Measurements from ENCODE around the gene YJU2. TPM values are rescaled to one million over a fixed set of nuclear protein-coding genes. Genes with fewer than 3 reads are reported as not detected.

YJU2 gene
- total RNA-seq, 1 donor from 2014 or later: 8.7 TPM

DNA sequence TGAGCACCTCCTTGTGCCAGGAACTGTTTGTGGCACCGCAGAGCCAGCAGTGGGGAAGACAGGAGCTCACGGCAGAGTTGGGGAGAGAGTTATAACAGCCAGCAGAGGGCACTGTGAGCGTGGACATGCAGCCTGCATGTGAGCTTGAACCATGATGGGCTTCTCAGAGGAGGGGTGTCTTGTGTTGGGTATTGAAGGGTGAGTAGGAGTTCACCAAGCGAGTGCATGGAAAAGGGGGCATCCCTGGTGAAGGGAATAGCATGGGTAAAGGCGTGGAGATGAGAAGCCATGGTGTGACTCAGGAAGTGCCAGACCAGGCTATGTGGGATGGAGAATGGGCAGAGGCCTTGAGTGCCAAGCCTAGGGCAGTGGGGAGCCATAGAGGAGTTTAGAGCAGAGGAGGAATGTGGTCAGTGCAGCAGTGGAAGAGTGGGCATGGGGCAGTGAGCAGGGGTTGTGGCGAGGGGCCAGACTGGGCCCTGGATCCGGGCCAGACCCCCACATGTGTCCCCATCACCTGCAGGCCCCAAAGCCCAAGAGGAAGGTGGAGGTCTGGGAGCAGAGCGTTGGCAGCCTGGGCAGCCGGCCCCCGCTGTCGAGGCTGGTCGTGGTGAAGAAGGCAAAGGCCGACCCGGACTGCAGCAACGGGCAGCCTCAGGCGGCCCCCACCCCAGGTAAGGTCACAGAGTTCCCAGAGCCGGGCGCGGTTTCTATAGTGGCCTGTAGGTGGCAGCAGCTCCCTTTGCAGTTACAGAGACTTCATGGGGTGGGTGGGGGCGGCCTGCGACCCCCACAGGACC is 20.4 kb downstream of the YJU2 start:
- TF ChIP-seq CTCF (IDR thresholded peaks at IDR 0.05) (peak; percentile 80), EZH2 (IDR thresholded peaks at IDR 0.05) (no peak)
- peaks cover 2% of the 10 kb centered on the region for H3K36me3 Mint-ChIP-seq

DNA sequence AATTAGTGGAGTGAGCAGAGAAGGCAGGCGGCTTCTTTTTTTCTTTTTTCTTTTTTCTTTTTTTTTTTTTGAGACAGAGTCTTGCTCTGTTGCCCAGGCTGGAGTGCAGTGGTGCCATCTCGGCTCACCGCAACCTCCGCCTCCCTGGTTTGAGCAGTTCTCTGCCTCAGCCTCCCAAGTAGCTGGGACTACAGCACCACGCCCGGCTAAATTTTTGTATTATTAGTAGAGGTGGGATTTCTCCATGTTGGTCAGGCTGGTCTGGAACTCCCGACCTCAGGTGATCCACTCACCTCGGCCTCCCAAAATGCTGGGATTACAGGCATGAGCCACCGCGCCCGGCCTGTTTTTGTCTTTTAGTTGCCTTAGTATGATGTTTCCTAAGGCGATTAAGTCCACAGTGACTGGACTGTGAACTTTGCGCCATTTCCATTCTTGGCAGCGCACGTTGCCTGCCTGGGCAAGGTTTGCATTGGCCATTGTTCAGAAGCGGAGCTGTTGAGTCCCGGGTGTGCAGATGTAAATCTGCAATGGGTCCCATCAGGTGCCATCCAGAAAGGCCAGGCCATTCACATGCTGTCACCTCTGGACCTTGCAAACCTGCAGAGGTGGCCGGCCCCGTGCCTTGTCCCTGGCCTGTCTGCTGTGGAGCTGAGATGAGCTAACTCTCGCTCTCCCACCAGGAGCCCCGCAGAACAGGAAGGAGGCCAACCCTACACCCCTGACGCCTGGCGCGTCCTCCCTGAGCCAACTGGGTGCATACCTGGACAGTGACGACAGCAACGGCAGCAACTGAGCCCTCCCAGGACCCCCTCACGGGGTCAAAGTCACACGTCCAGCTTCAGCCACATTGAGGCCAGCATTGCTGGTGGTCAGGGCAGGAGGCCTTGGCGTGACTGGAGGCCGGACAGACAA is 21.3 kb downstream of the YJU2 start:
- no peak overlapping the region for H3K4me3 Mint-ChIP-seq
- no peaks in the 10 kb centered on the region for H3K4me1 ChIP-seq
- H2AFZ ChIP-seq (replicated peaks): no peak overlapping the region
- H3K4me3 ChIP-seq: no peak overlapping the region
- no peak overlapping the region for H3K27ac Mint-ChIP-seq
- H3K4me1 Mint-ChIP-seq: peaks cover 4% of the 10 kb centered on the region
- DNase-seq (ENCODE audit: low spot score): no peak
- H3K4me2 ChIP-seq: no peak overlapping the region
- H3K27me3 ChIP-seq: no peaks in the 10 kb centered on the region
- H3K9me3 Mint-ChIP-seq: no peaks in the 10 kb centered on the region
- peaks cover 2% of the 10 kb centered on the region for H3K36me3 Mint-ChIP-seq
- no peak overlapping the region for H3K9ac ChIP-seq
- peaks cover 6% of the 10 kb centered on the region for H3K27me3 Mint-ChIP-seq (ENCODE audit: insufficient read depth, low read depth)
- no peaks in the 10 kb centered on the region for H3K79me2 ChIP-seq (ENCODE audit: low read depth)
- H3F3A ChIP-seq (ENCODE audit: low read depth): peaks cover 6% of the 10 kb centered on the region
- TF ChIP-seq EZH2phosphoT487 (IDR thresholded peaks at IDR 0.05) (no peak), EZH2 (IDR thresholded peaks at IDR 0.05) (no peak), CTCF (IDR thresholded peaks at IDR 0.05) (no peak)
- no peak overlapping the region for H3K27ac ChIP-seq
- H4K20me1 ChIP-seq (ENCODE audit: low read depth): peaks cover 5% of the 10 kb centered on the region
- H3K9me3 ChIP-seq (ENCODE audit: low read depth): no peaks in the 10 kb centered on the region
- no peaks in the 10 kb centered on the region for H3K36me3 ChIP-seq

More for the DNA sequence above, 20.4 kb downstream of the YJU2 start:
- DNase-seq (ENCODE audit: low spot score): peak; percentile 87
- Mint-ChIP-seq H3K27ac (no peak overlapping the region), H3K4me1 (peaks cover 4% of the 10 kb centered on the region), H3K4me3 (peak overlapping the region; percentile 38), H3K9me3 (no peaks in the 10 kb centered on the region), H3K27me3 (ENCODE audit: insufficient read depth, low read depth) (peaks cover 6% of the 10 kb centered on the region)
- H3K36me3 ChIP-seq: no peaks in the 10 kb centered on the region
- no peak overlapping the region for H3K27ac ChIP-seq
- H3K4me1 ChIP-seq: no peaks in the 10 kb centered on the region
- no peak overlapping the region for H2AFZ ChIP-seq (replicated peaks)
- H3K4me2 ChIP-seq: no peak overlapping the region
- no peak overlapping the region for H3K9ac ChIP-seq
- no peaks in the 10 kb centered on the region for H3K27me3 ChIP-seq
- peaks cover 5% of the 10 kb centered on the region for H4K20me1 ChIP-seq (ENCODE audit: low read depth)
- H3K9me3 ChIP-seq (ENCODE audit: low read depth): no peaks in the 10 kb centered on the region
- H3K79me2 ChIP-seq (ENCODE audit: low read depth): no peaks in the 10 kb centered on the region
- no peak overlapping the region for H3K4me3 ChIP-seq
- H3F3A ChIP-seq (ENCODE audit: low read depth): peaks cover 6% of the 10 kb centered on the region

DNA sequence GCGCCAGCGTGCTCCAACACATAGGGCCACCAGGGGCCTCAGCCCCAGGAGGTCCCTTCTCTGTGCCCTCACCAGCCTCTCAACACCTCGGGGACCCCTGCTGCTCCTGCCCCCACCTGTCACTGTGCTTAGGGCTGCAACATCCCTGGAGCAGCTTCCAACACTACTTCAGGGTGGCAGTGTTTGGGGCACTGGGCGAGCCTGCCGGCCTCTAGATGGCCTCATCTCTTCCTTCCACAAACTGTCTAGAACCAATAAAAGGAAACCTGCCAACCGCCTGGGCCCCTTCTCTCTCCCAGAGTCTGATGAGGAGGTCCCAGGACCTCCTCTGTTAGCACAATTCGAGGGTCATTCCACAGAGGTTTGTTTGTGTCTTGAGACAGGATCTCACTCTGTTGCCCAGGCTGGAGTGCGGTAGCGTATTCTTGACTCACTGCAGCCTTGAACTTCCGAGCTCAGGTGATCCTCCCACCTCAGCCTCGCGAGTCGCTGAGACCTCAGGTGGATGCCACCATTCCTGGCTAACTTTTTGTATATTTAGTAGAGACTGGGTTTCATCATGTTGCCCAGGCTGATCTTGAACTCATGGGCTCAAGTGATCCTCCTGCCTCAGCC is 22.0 kb downstream of the YJU2 start:
- no peak overlapping the region for H3K27ac Mint-ChIP-seq
- Histone ChIP-seq H2AFZ (replicated peaks) (no peak overlapping the region), H3K4me1 (no peaks in the 10 kb centered on the region), H3K36me3 (no peaks in the 10 kb centered on the region), H3K9me3 (ENCODE audit: low read depth) (no peaks in the 10 kb centered on the region), H3K79me2 (ENCODE audit: low read depth) (no peaks in the 10 kb centered on the region), H3K4me2 (no peak overlapping the region), H3K9ac (no peak overlapping the region), H3F3A (ENCODE audit: low read depth) (peaks cover 6% of the 10 kb centered on the region), H3K27ac (no peak overlapping the region), H3K27me3 (no peaks in the 10 kb centered on the region), H4K20me1 (ENCODE audit: low read depth) (peaks cover 5% of the 10 kb centered on the region), H3K4me3 (no peak overlapping the region)
- H3K4me3 Mint-ChIP-seq: no peak overlapping the region
- no peaks in the 10 kb centered on the region for H3K9me3 Mint-ChIP-seq
- no peak for TF ChIP-seq EZH2 (IDR thresholded peaks at IDR 0.05)
- no peak for TF ChIP-seq EZH2phosphoT487 (IDR thresholded peaks at IDR 0.05)
- no peak for TF ChIP-seq CTCF (IDR thresholded peaks at IDR 0.05)
- peaks cover 4% of the 10 kb centered on the region for H3K4me1 Mint-ChIP-seq
- no peak for DNase-seq (ENCODE audit: low spot score)
- H3K27me3 Mint-ChIP-seq (ENCODE audit: insufficient read depth, low read depth): peaks cover 6% of the 10 kb centered on the region
- peaks cover 2% of the 10 kb centered on the region for H3K36me3 Mint-ChIP-seq

Measured in neural progenitor cell (in vitro differentiated cells).